ENCODE data around the gene TBC1D19. TPM values are rescaled to one million over a fixed set of nuclear protein-coding genes. Genes with fewer than 3 reads are reported as not detected.

TBC1D19 gene
- total RNA-seq, 2 experiments from 2014 or later: 3.8 to 4.1 TPM

GRCh38 chr4:26726655-26727387 is 142.9 kb downstream of the TBC1D19 start:
- Mint-ChIP-seq H3K27me3 (ENCODE audit: low read depth) (no peaks in the 10 kb centered on the region), H3K4me3 (no peak overlapping the region), H3K36me3 (ENCODE audit: low read depth) (peaks cover 7% of the 10 kb centered on the region), H3K4me1 (ENCODE audit: low read depth) (peaks cover 21% of the 10 kb centered on the region), H3K27ac (no peak overlapping the region), H3K9me3 (no peaks in the 10 kb centered on the region)
- intact Hi-C loops (cut with micrococcal nuclease): no loop called here
- CTCF ChIA-PET: no interaction called here
- no peak for DNase-seq

- intact Hi-C loops (cut with micrococcal nuclease): no loop called here
- Mint-ChIP-seq H3K9me3 (no peaks in the 10 kb centered on the region), H3K4me3 (no peak overlapping the region), H3K27me3 (ENCODE audit: low read depth) (no peaks in the 10 kb centered on the region), H3K27ac (no peak overlapping the region), H3K4me1 (ENCODE audit: low read depth) (peaks cover 21% of the 10 kb centered on the region), H3K36me3 (ENCODE audit: low read depth) (peaks cover 7% of the 10 kb centered on the region)
- CTCF ChIA-PET: no interaction called here
- no peak for DNase-seq
Measured at GRCh38 chr4:26727844-26728243, 144.0 kb downstream of the TBC1D19 start.

DNA sequence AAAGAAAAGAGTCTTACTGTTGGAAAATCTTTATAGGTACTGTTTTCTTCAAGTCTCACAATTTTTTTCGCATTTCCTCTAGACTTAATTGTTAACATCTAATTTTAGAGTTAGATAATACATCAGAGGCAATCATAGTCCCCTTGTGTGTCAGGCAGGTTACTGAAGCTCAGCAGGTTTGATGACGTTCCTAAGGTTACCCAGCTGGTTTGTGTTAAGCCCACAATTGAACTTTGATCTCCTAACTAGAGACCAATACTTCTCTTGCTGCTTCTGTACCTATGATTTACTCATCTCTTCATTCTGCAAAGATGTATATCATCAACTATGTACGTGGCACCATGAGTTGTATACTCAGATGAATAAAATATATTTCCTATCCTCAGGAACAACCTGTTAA is 145.1 kb downstream of the TBC1D19 start:
- intact Hi-C loops (cut with micrococcal nuclease): no loop called here

GRCh38 chr4:26729547-26729946 is 145.7 kb downstream of the TBC1D19 start:
- no peak overlapping the region for H3K4me3 Mint-ChIP-seq
- H3K4me1 Mint-ChIP-seq (ENCODE audit: low read depth): peaks cover 16% of the 10 kb centered on the region
- H3K36me3 Mint-ChIP-seq (ENCODE audit: low read depth): peaks cover 5% of the 10 kb centered on the region
- DNase-seq: no peak
- H3K27me3 Mint-ChIP-seq (ENCODE audit: low read depth): no peaks in the 10 kb centered on the region
- H3K9me3 Mint-ChIP-seq: no peaks in the 10 kb centered on the region
- intact Hi-C loops (cut with micrococcal nuclease): no loop called here
- CTCF ChIA-PET: interaction anchor here (0.7 to 1.4 kb wide), 3 partner anchors 9 to 279 kb away, joined by 3 read pairs; no protein-coding TSS in a partner anchor
- no peak overlapping the region for H3K27ac Mint-ChIP-seq

More for the DNA sequence above, 145.1 kb downstream of the TBC1D19 start:
- Mint-ChIP-seq H3K4me1 (ENCODE audit: low read depth) (peaks cover 17% of the 10 kb centered on the region), H3K27ac (no peak overlapping the region), H3K36me3 (ENCODE audit: low read depth) (peaks cover 5% of the 10 kb centered on the region), H3K27me3 (ENCODE audit: low read depth) (no peaks in the 10 kb centered on the region), H3K9me3 (no peaks in the 10 kb centered on the region), H3K4me3 (no peak overlapping the region)
- CTCF ChIA-PET: interaction anchor here (1.4 kb wide), 2 partner anchors 9 to 100 kb away, joined by 3 read pairs; no protein-coding TSS in a partner anchor
- no peak for DNase-seq

- H3K4me3 Mint-ChIP-seq: no peak overlapping the region
- peaks cover 11% of the 10 kb centered on the region for H3K4me1 Mint-ChIP-seq (ENCODE audit: low read depth)
- CTCF ChIA-PET: no interaction called here
- intact Hi-C loops (cut with micrococcal nuclease): loop anchor here (1.0 to 5.0 kb wide), 3 partner anchors 15 to 271 kb away; no protein-coding TSS in a partner anchor
- H3K9me3 Mint-ChIP-seq: no peaks in the 10 kb centered on the region
- DNase-seq: no peak
- H3K27me3 Mint-ChIP-seq (ENCODE audit: low read depth): no peaks in the 10 kb centered on the region
- no peak overlapping the region for H3K27ac Mint-ChIP-seq
- H3K36me3 Mint-ChIP-seq (ENCODE audit: low read depth): peaks cover 2% of the 10 kb centered on the region
Measured at GRCh38 chr4:26731351-26732035, 147.6 kb downstream of the TBC1D19 start.

GRCh38 chr4:26732356-26732755 is 148.5 kb downstream of the TBC1D19 start:
- intact Hi-C loops (cut with micrococcal nuclease): loop anchor here (5.0 kb wide), 1 partner anchor 270 kb away; no protein-coding TSS in a partner anchor
- no peak overlapping the region for H3K27ac Mint-ChIP-seq
- H3K36me3 Mint-ChIP-seq (ENCODE audit: low read depth): peaks cover 2% of the 10 kb centered on the region
- DNase-seq: no peak
- no peak overlapping the region for H3K4me3 Mint-ChIP-seq
- CTCF ChIA-PET: interaction anchor here (0.7 to 0.8 kb wide), 2 partner anchors 253 to 278 kb away, joined by 3 to 4 read pairs; no protein-coding TSS in a partner anchor
- no peaks in the 10 kb centered on the region for H3K9me3 Mint-ChIP-seq
- H3K4me1 Mint-ChIP-seq (ENCODE audit: low read depth): peaks cover 11% of the 10 kb centered on the region
- no peaks in the 10 kb centered on the region for H3K27me3 Mint-ChIP-seq (ENCODE audit: low read depth)

DNA sequence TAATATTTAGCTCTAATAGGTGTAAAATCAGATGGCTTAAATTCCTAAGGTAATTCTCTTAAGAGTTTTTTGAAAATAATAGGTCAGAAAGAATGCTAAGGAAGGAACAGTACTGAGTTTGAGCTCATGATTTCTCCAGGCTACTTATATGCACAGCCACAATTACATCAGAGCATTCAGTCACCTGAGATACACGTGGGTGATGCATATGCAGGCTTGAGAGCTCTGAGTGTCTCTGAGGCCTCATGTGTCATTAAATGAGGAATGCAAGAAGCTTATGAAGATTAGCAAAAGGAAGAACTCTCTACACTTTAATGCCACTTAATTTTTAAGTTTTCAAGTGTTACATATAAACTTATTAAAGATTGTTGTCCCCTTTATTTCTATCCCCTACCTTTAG is 152.7 kb downstream of the TBC1D19 start:
- Mint-ChIP-seq H3K4me3 (no peak overlapping the region), H3K9me3 (no peaks in the 10 kb centered on the region), H3K4me1 (ENCODE audit: low read depth) (peaks cover 2% of the 10 kb centered on the region), H3K27me3 (ENCODE audit: low read depth) (no peaks in the 10 kb centered on the region), H3K27ac (no peak overlapping the region), H3K36me3 (ENCODE audit: low read depth) (peaks cover 2% of the 10 kb centered on the region)
- no peak for DNase-seq
- intact Hi-C loops (cut with micrococcal nuclease): no loop called here
- CTCF ChIA-PET: interaction anchor here (0.5 kb wide), 1 partner anchor 246 kb away, joined by 3 read pairs; no protein-coding TSS in a partner anchor

DNA sequence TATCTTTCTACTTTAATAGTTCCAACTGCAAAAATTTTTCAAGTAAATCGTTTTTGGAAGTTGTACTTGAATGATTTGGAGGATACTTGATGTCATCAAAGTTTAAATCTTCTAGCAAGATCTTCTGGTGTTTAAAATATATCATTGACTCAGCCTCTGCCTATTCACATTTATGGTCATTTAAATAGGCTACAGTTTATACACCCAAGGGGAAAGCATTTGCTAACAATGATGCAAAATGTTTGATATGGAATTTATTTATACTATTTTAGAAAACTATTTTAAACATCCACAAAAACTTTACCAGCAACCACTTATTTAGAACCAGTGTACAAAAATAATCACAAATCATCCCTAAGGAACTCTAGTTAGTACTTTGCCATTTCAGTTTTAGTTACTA is 153.5 kb downstream of the TBC1D19 start:
- intact Hi-C loops (cut with micrococcal nuclease): no loop called here
- Mint-ChIP-seq H3K9me3 (no peaks in the 10 kb centered on the region), H3K27me3 (ENCODE audit: low read depth) (no peaks in the 10 kb centered on the region), H3K36me3 (ENCODE audit: low read depth) (peaks cover 3% of the 10 kb centered on the region), H3K4me1 (ENCODE audit: low read depth) (no peaks in the 10 kb centered on the region), H3K4me3 (no peak overlapping the region), H3K27ac (no peak overlapping the region)
- CTCF ChIA-PET: no interaction called here
- DNase-seq: no peak

DNA sequence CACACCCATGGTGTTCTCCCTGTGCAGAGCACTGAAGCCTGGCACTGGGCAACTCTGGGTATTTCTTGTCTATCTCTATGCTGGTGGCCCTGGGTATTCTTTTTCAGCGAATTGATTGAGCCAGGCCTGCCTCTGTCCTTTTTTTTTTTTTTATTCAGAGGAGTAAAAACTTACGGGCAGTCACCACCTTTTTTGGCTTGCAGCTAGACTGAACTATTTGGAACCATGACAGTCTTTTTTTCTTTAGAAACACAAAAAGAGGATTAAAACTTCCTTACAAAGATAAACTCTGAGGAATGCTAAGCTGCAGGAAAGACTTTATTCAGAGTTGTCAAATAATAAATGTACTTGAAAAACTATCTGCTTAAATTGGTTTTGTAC is 157.6 kb downstream of the TBC1D19 start:
- Mint-ChIP-seq H3K27me3 (ENCODE audit: low read depth) (no peaks in the 10 kb centered on the region), H3K4me3 (no peak overlapping the region), H3K4me1 (ENCODE audit: low read depth) (no peaks in the 10 kb centered on the region), H3K27ac (no peak overlapping the region), H3K36me3 (ENCODE audit: low read depth) (peaks cover 9% of the 10 kb centered on the region), H3K9me3 (peaks cover 3% of the 10 kb centered on the region)
- CTCF ChIA-PET: interaction anchor here (0.6 kb wide), 1 partner anchor 156 kb away, joined by 7 read pairs; no protein-coding TSS in a partner anchor
- DNase-seq: no peak
- intact Hi-C loops (cut with micrococcal nuclease): no loop called here

DNA sequence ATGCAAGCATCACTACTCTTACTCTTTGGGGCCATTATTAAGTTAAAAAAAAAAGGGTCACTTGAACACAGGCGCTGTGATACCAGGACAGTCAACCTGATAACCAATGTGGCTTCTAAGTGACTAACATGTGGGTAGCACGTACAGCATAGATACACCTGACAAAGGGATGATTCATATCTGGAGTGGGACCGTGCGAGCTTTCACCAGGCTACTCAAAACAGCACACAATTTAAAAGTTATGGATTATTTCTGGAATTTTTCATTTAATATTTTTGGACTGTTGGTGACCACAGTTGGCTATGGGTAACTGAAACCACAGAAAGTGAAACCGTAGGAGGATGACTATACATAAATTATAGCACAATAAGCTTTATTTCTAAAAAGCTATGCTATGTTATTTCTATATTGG is 162.9 kb downstream of the TBC1D19 start:
- Mint-ChIP-seq H3K27me3 (ENCODE audit: low read depth) (no peaks in the 10 kb centered on the region), H3K27ac (no peak overlapping the region), H3K4me3 (no peak overlapping the region), H3K36me3 (ENCODE audit: low read depth) (peaks cover 14% of the 10 kb centered on the region), H3K9me3 (peaks cover 3% of the 10 kb centered on the region), H3K4me1 (ENCODE audit: low read depth) (peaks cover 7% of the 10 kb centered on the region)
- peak; percentile 68 for DNase-seq
- intact Hi-C loops (cut with micrococcal nuclease): loop anchor here (2.0 kb wide), 3 partner anchors 16 to 258 kb away; partner anchors contain the start of gene STIM2
- CTCF ChIA-PET: no interaction called here

DNA sequence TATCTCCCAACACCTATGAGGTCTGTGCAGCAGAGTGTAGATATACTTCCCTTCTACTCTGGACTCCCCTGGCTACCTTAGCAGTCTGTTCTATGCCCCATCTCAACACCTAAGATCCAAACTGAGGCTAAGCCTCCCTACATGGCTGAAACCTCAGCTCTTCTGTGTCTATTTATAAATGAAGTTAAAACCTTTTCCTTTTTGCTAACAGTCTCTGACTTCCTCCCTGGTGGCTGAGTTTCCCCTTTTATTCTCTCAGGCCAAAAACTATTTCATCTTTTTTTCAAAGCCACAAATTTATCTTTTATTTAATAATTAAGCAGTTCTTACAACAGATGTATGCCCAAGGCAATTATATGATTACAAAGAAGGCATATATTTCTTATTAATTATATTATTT is 164.9 kb downstream of the TBC1D19 start:
- Mint-ChIP-seq H3K27me3 (ENCODE audit: low read depth) (no peaks in the 10 kb centered on the region), H3K36me3 (ENCODE audit: low read depth) (peaks cover 12% of the 10 kb centered on the region), H3K4me1 (ENCODE audit: low read depth) (peaks cover 7% of the 10 kb centered on the region), H3K9me3 (no peaks in the 10 kb centered on the region), H3K4me3 (no peak overlapping the region), H3K27ac (no peak overlapping the region)
- CTCF ChIA-PET: interaction anchor here (0.6 to 1.1 kb wide), 2 partner anchors 170 to 262 kb away, joined by 3 read pairs; no protein-coding TSS in a partner anchor
- DNase-seq: no peak
- intact Hi-C loops (cut with micrococcal nuclease): no loop called here

DNA sequence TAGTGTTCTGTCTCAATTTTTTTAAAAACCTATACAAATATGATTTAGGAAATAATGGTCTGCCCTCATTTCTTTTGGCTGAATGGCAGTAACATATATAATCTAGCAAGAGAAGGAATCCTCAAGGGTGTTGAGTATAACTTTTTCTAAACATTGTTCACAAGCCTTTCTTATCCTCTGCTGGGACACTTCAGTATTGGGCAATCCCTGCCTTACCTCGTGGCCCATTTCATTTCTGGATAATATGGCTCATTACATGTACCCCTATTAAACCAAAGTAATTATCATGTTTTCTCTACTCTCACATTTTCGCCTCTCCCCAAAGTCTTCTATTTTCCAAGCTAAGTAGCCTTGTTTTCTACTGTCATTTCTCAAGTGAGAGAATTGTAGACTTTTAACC is 166.0 kb downstream of the TBC1D19 start:
- Mint-ChIP-seq H3K27me3 (ENCODE audit: low read depth) (no peaks in the 10 kb centered on the region), H3K27ac (no peak overlapping the region), H3K4me1 (ENCODE audit: low read depth) (peaks cover 7% of the 10 kb centered on the region), H3K4me3 (no peak overlapping the region), H3K36me3 (ENCODE audit: low read depth) (peaks cover 12% of the 10 kb centered on the region), H3K9me3 (no peaks in the 10 kb centered on the region)
- DNase-seq: no peak
- CTCF ChIA-PET: interaction anchor here (0.6 kb wide), 1 partner anchor 70 kb away, joined by 3 read pairs; no protein-coding TSS in a partner anchor
- intact Hi-C loops (cut with micrococcal nuclease): no loop called here

Data from activated naive CD4-positive, alpha-beta T cell treated with anti-CD3 and anti-CD28 coated beads for 36 hours (primary cell).